HG03095 (cell line): ENCODE results near the gene LPP.

ENCODE experiments used
- ATAC-seq: cut with Tn5 transposase; IDR thresholded peaks from one replicate; pipeline ENCODE4 v1.9.1; 2021; ENCODE audit warnings: moderate library complexity; ENCODE audit not compliant: unreplicated experiment

The LPP gene

GRCh38 chr3:188391592-188391991, 237.6 kb downstream of the LPP start:
- ATAC-seq = no peak

GRCh38 chr3:188392076-188392475, 238.1 kb downstream of the LPP start:
- no peak for ATAC-seq

- no peak for ATAC-seq
These were observed 240.7 kb downstream of the LPP start for GRCh38 chr3:188394623-188395022.

- no peak for ATAC-seq
These were observed 242.3 kb downstream of the LPP start for GRCh38 chr3:188396251-188396650.

- no peak for ATAC-seq
These were observed 242.9 kb downstream of the LPP start for GRCh38 chr3:188396900-188397299.

GRCh38 chr3:188397766-188398705, 244.1 kb downstream of the LPP start:
- ATAC-seq = no peak

GRCh38 chr3:188400494-188401243, 246.7 kb downstream of the LPP start:
- peak; percentile 97 for ATAC-seq

GRCh38 chr3:188401244-188401993, 247.5 kb downstream of the LPP start:
- no peak for ATAC-seq

- no peak for ATAC-seq
These were observed 248.3 kb downstream of the LPP start for GRCh38 chr3:188402229-188402628.

GRCh38 chr3:188403404-188403803, 249.4 kb downstream of the LPP start:
- no peak for ATAC-seq

GRCh38 chr3:188404124-188404523, 250.2 kb downstream of the LPP start:
- ATAC-seq = no peak

- ATAC-seq = no peak
These were observed 250.7 kb downstream of the LPP start for GRCh38 chr3:188404701-188405100.

- ATAC-seq = no peak
These were observed 253.4 kb downstream of the LPP start for GRCh38 chr3:188407158-188407880.

GRCh38 chr3:188408831-188409230, 254.9 kb downstream of the LPP start:
- no peak for ATAC-seq

GRCh38 chr3:188411750-188412149, 257.8 kb downstream of the LPP start:
- no peak for ATAC-seq

GRCh38 chr3:188415196-188415595, 261.2 kb downstream of the LPP start:
- no peak for ATAC-seq

GRCh38 chr3:188416041-188416440, 262.1 kb downstream of the LPP start:
- ATAC-seq = no peak

- ATAC-seq = no peak
These were observed 263.3 kb downstream of the LPP start for GRCh38 chr3:188417271-188417696.

- ATAC-seq = no peak
These were observed 263.8 kb downstream of the LPP start for GRCh38 chr3:188417766-188418165.

GRCh38 chr3:188421151-188421821, 267.3 kb downstream of the LPP start:
- peak; percentile 14 for ATAC-seq
